GM06990 (cell line): ENCODE data around the gene FHL5.

Experiments used
- DNase-seq: peaks from one replicate; pipeline ENCODE4 v3.0.0-alpha.2; 2011; ENCODE audit not compliant: insufficient read length; ENCODE audit errors: extremely low read depth
- H3K27me3 ChIP-seq: replicated peaks from 2 replicates; pipeline ENCODE4 v1.6.0; 2011; ENCODE audit warnings: low read length; ENCODE audit not compliant: control insufficient read depth, insufficient read depth
- H3K36me3 ChIP-seq: 2 replicates; pipeline ENCODE4 v1.5.1; 2011; ENCODE audit warnings: low read length; ENCODE audit not compliant: control insufficient read depth, insufficient read depth
- H3K4me3 ChIP-seq: replicated peaks from 2 replicates; pipeline ENCODE4 v1.5.1; 2011; ENCODE audit warnings: low read depth, mild to moderate bottlenecking, control low read depth, low read length
- CTCF ChIP-seq: IDR thresholded peaks from 2 replicates; pipeline ENCODE4 v1.5.1; 2011; ENCODE audit warnings: low read length, control low read depth, mild to moderate bottlenecking, inconsistent platforms; ENCODE audit not compliant: insufficient read depth, poor library complexity, severe bottlenecking

The FHL5 gene

GRCh38 chr6:96652552-96652951, 89.6 kb downstream of the FHL5 start:
- Histone ChIP-seq H3K36me3 (no peaks in the 10 kb centered on the region), H3K27me3 (no peaks in the 10 kb centered on the region), H3K4me3 (no peak overlapping the region)
- DNase-seq, result no peak
- TF ChIP-seq CTCF, result no peak

GRCh38 chr6:96653181-96653580, 90.3 kb downstream of the FHL5 start:
- H3K36me3 ChIP-seq, result no peaks in the 10 kb centered on the region
- H3K27me3 ChIP-seq, result no peaks in the 10 kb centered on the region
- DNase-seq, result no peak
- H3K4me3 ChIP-seq, result no peak overlapping the region
- no peak for TF ChIP-seq CTCF

- H3K4me3 ChIP-seq, result no peak overlapping the region
These were observed 93.6 kb downstream of the FHL5 start for GRCh38 chr6:96656567-96656966.

GRCh38 chr6:96657344-96657743, 94.4 kb downstream of the FHL5 start:
- DNase-seq, result no peak
- H3K36me3 ChIP-seq, result no peaks in the 10 kb centered on the region
- H3K27me3 ChIP-seq, result no peaks in the 10 kb centered on the region
- no peak overlapping the region for H3K4me3 ChIP-seq
- no peak for TF ChIP-seq CTCF

More at GRCh38 chr6:96656567-96656966, 93.6 kb downstream of the FHL5 start:
- TF ChIP-seq CTCF, result no peak
- DNase-seq, result no peak
- H3K36me3 ChIP-seq, result no peaks in the 10 kb centered on the region
- no peaks in the 10 kb centered on the region for H3K27me3 ChIP-seq

DNA sequence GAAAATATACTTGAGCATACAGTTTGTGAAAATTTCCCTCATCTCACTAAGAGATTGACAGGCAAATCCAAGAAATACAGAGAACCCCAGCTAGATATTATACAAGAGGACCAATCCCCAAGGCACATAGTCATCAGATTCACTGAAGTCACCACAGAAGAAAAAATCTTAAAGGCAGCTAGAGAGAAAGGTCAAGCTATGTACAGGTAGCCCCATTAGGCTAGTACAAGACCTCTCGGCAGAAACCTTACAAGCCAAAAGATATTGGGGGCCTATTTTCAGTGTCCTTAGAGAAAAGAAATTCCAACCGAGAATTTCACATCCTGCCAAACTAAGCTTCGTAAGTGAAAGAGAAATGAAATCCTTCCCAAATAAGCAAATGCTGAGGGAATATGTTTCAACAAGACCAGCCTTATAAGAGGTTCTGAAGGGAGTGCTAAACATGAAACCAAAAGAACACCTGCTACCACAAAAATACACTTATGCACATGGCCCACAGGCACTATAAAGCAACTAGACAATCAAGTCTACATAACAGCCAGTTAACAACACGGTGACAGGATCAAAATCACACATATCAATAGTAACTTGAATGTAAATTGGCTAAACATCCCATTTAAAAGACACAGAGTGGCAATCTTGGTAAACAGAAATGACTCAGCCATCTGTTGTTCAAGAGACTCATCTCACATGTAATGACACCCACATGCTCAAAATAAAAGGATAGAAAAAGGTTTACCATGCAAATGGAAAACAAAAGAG, 96.3 kb downstream of the FHL5 start:
- no peak for TF ChIP-seq CTCF
- H3K36me3 ChIP-seq, result no peaks in the 10 kb centered on the region
- H3K4me3 ChIP-seq, result no peak overlapping the region
- no peaks in the 10 kb centered on the region for H3K27me3 ChIP-seq
- DNase-seq, result no peak
